ENCODE measurements around the gene TREX2.
A peak's percentile ranks its signal among the peaks of the same experiment; 100 is the strongest.

The TREX2 gene

DNA sequence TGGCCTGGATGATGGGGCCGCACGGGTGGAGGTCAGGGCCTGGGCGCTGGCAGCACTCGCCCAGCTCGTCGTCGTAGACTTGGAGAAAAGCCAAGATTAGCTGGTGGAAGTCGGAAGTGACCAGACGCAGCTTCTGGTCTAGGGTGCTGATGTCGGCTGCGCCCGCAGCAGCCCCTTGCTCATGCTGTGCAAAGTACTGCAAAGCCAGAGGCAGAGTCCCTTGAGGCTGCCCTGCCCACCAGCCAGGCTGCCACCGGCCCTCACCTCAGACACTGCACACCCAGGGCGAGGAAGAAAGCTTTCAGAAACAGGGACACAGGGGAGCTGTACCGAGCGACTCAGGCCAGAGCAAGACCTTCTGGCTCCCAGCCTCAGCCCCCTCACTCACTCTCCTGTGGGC, 9.7 kb upstream of the TREX2 start:
- no peak for DNase-seq (ENCODE audit: low spot score)

- DNase-seq (ENCODE audit: low spot score): no peak
These were observed 9.2 kb upstream of the TREX2 start for GRCh38 chrX:153454901-153455550.

DNA sequence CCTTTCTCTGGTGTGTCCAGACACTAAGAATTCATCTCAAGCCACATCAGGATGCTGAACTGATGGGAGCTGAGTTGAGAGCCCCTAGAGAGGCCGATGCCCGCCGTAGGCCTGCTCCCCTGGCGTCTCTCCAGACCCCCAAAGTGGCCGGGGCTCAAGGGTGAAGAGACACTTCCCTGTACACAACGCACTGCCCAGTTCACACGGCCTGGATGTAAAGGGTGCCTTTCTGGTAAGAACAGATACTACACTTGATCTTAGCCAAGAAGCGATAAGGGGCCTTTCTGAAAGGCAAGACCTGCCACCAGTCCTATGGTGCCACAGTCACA, 5.1 kb upstream of the TREX2 start:
- DNase-seq (ENCODE audit: low spot score): no peak

GRCh38 chrX:153450114-153450948, 4.5 kb upstream of the TREX2 start:
- DNase-seq (ENCODE audit: low spot score): no peak

DNA sequence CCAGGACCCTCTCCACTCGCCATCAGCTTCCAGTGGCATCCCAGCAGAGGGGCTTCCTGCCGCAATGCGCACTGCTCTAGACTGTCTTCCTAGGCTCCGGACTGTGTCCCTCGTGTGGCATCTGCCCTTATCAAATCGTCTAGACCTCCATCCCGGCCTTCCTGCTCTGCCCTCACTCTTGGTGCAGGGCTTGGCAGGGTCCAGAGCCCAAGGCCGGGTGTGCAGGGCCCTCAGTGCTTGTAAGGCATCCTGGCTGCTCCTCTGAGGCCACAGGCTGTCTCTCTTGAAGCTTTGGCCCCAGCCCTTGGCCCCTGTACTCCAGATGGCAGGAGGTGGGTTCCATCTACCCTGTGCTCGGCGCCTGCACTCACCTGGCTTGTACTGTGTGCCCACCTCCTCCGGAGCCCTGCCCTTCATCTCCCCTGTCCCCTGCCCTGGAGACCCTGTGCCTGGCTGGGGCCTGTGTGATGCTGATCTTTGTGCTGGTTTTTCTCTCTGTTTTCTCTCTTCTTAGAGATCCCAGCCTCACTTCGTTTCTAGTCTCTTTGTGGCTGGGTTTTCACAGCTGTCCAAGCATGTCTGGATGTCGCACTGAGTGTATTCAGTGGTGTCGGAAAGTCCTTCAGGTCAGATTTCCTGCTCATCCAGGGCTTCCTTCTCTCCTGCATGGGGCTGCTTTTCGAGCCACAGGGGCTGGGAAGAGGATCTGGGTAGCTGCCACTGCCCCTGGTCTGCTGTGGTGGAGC, 3.7 kb upstream of the TREX2 start:
- DNase-seq (ENCODE audit: low spot score): no peak

GRCh38 chrX:153448556-153449367, 2.9 kb upstream of the TREX2 start:
- DNase-seq (ENCODE audit: low spot score): no peak

- no peak for DNase-seq (ENCODE audit: low spot score)
These were observed 1.7 kb upstream of the TREX2 start for GRCh38 chrX:153447581-153447960.

- DNase-seq (ENCODE audit: low spot score): no peak
These were observed 1.2 kb upstream of the TREX2 start for GRCh38 chrX:153446950-153447580.

DNA sequence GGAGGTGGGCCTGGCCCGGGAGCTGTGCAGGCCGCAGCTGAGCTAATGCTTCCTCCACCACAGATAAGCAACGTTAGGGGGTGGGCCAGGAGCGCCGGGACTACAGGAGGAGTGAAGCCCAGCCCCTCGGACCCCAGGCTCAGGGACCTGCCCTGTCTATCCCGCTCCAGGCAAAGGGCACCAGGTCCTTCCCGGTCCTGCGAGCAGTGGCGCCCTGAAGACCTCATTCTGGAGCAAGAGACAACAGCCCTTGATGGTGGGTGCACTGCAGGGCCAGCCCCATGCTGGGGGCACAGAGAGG, 730 bp upstream of the TREX2 start:
- no peak for DNase-seq (ENCODE audit: low spot score)

DNA sequence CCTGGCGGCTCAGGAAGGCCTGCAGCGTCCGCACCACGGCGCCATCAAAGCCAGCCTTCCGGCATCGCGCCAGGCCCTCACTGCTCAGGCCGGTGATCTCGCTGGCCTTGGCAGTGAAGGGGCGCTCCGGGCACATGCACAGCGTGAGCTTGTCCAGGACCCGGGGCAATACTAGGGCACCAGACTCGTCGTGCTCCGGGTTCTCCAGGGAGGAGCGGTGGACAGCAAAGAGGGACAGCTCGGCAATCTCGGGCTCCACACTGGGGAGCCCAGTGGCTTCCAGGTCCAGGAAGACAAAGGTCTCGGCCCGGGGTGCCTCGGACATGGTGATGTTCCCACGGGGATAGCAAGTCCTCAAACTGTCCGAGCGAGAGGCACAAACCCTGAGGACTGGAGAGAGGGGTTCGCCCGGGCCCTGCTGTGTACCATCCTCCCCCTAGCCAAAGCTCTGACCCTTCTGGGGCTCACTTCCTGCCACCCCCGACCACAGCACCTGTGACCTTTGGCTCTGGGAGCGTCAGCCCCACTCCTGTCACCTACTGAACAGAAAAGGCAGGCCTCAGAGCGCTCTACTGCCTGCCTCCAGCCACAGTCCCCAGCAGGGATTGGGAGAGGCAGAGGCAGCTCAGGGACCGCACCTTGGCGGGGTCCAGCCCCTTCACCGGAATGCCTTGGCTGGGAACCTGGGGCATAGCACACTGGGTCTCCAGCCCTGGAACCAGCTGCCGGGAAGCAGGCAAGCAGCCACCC, 575 bp downstream of the TREX2 start:
- no peak for DNase-seq (ENCODE audit: low spot score)

- DNase-seq (ENCODE audit: low spot score): no peak
These were observed 1.4 kb downstream of the TREX2 start for GRCh38 chrX:153444333-153445011.

GRCh38 chrX:153443476-153444332, 2.2 kb downstream of the TREX2 start:
- no peak for DNase-seq (ENCODE audit: low spot score)

DNA sequence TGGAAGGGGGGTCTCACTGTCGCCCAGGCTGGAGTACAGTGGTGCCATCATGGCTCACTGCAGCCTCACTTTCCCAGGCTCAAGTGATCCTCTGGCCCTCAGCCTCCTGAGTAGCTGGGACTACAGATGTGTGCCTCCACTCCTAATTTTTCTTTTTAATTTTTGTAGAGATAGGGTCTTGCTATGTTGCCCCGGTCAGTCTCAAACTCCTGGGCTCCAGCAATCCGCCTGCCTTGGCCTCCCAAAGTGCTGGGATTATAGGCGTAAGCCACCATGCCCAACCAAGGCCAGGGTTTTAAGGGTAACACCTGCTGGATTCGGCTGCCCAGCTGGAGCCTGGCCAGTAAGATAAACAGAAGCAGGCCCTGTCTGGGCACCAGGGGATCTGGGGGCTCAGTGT, 3.4 kb downstream of the TREX2 start:
- DNase-seq (ENCODE audit: low spot score): no peak

- DNase-seq (ENCODE audit: low spot score): no peak
These were observed 3.9 kb downstream of the TREX2 start for GRCh38 chrX:153441981-153442380.

DNA sequence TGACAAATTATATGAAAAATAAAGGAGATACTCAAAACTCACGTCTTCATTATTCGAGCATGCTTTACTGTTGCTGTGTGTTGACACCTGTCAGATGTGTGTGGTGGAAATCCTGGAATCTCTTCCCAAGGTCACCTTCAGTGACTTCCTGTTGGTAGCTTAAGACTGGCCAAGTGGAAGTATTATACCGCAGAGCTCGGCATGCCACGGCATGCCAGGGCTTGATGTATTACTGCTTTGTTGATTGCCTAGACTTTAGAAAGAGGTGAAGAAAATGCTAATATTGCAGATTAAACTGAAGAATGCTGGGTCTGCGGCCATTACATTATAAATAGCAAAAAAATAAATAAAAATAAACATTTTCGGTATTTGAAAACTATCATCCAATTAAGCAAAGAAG, 4.6 kb downstream of the TREX2 start:
- no peak for DNase-seq (ENCODE audit: low spot score)

DNA sequence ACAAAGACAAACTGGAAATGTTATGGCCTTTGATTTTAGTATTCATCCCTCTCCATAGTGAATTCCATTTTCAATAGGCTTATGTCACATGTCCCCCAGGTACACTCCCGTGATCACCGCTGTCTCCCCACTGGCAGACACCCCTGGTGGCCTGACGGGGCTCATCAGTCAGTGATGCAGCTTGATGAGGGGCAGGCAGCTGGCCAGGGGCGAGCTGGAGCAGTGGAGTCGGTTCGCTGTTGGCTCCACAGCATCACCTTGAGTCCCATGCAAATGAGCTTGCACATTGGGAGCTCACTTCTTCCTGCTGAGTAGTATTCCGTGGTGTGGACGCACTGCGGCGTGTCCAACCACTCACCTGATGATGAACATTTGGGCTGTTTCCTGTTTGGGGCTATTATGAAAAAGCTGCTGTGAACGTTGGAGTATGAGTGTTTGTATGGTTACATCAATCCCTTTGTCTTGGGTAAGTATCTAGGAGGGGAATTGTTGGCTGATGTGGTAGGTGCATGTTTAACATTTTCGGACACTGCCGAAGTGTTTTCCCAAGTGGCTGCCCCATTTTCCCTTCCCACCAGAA, 5.2 kb downstream of the TREX2 start:
- DNase-seq (ENCODE audit: low spot score): no peak

DNA sequence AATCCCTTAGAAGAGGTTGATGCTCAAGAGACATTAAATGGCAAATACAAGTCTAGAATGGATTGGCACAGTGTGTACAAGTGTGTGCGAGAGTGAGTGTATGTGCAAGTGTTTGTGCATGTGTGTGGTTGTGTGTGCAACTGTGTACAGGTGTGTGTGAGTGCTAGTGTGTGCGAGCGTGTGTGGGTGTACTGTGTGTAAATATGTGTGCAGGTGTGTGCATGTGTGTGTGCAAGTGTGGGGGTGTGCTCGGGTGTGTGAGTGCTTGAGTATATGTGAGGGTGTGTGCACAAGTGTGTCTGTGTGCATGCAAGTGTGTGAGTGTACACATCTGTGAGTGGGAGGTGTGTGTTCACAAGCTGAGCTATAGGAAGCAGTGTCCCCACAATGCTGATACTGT, 5.9 kb downstream of the TREX2 start:
- no peak for DNase-seq (ENCODE audit: low spot score)

DNA sequence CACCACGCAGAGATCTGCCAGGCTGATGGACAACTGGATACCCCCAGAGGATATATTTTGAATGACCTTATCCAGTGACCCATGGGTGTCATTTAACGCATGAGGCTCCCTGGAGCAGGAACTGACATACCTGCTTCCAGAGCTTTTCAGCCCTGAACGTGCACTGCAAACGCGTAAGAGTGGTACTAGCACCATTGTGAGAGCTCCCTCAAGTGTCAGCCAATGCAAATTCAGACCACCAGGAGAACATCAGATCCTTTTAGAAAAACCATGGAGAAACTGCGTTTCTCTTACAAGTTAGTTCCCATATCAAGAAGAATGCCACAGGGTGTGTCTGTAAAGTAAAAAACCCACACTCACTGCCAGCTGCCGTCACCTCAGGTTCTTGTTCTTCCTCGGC, 7.3 kb downstream of the TREX2 start:
- DNase-seq (ENCODE audit: low spot score): peak; percentile 47

DNA sequence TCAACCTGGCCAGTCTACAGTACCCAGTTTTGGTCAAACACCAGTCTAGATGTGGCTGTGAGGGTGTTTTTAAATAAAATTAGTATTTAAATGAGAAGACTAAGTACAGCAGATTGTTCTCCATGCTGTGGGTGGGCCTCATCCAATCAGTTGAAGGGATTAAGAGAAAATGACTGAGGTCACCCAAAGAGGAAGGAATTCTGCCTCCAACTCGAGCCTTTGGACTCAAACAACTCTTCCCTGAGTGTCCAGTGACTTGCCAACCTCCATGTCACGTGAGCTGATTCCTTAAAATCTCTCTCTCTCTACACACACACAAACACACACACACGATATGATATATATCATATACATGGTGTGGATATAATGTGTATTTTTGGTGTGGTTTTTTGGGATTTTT, 10.0 kb downstream of the TREX2 start:
- no peak for DNase-seq (ENCODE audit: low spot score)

All from HuH-7 (cell line).